NB4 (cell line): Measurements from ENCODE around the gene ZNF154.

Source experiments
- CTCF ChIP-seq: IDR thresholded peaks from one replicate; pipeline ENCODE4 v1.5.1; 2012; ENCODE audit warnings: low read depth, low read length
- POLR2A ChIP-seq: IDR thresholded peaks from 2 replicates; pipeline ENCODE4 v1.6.1; 2011; ENCODE audit warnings: mild to moderate bottlenecking; ENCODE audit not compliant: insufficient read length; ENCODE audit errors: extremely low read depth
- TF ChIP-seq, protein P1 (sequence below): IDR thresholded peaks from 2 replicates; pipeline ENCODE4 v1.6.1; 2011; ENCODE audit warnings: low read depth, low read length

DNA sequence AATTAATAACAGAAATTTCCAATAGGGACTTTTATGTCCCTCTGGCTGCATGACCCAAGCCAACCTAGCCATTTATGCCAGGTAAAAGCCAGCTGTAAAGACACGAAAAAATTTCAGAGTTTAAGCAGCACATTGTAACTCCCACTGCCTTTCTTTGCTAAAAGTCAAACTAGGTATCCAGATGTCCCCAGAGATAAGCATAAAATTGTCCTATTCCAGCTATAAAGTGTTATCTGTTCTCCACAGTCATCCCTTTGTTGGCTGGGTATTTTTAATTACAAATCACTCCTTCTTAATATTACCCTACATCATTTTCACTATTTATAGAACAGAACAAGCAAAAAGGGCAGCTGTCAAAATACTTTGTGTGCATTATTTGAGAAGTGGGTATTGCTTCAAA is 3.2 kb upstream of the ZNF154 start:
- no peak for TF ChIP-seq CTCF
- no peak for TF ChIP-seq POLR2A
- TF ChIP-seq, protein P1, sequence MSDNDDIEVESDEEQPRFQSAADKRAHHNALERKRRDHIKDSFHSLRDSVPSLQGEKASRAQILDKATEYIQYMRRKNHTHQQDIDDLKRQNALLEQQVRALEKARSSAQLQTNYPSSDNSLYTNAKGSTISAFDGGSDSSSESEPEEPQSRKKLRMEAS, result no peak
